Naive B cell (primary cell): ENCODE results near the gene PVR. TPM values are rescaled to one million over a fixed set of nuclear protein-coding genes. Genes with fewer than 3 reads are reported as not detected.

Source experiments
- ATAC-seq, 2 donors: fragments of 150-1000 bp; cut with Tn5 transposase; 2 replicates each; pipeline ENCODE4 v1.10.0; 2021; ENCODE audit warnings: low read depth in 2 of 2, mild to moderate bottlenecking in 2 of 2, moderate library complexity in 2 of 2
- DNase-seq: peaks from one replicate; pipeline ENCODE4 v3.0.0; 2022
- H3K27ac Mint-ChIP-seq, 6 donors: one replicate each; pipeline ENCODE4 v1.8.0; 2020 to 2022; ENCODE audit warnings: mild to moderate bottlenecking in 6 of 6, mixed read lengths in 6 of 6, moderate library complexity in 5 of 6, inconsistent platforms in 2 of 6
- H3K27me3 Mint-ChIP-seq, 3 donors: one replicate each; pipeline ENCODE4 v1.8.0; 2021 to 2022; ENCODE audit warnings: mixed read lengths in 3 of 3, mild to moderate bottlenecking in 1 of 3
- H3K36me3 Mint-ChIP-seq, 2 donors: one replicate each; pipeline ENCODE4 v1.8.0; 2020 to 2022; ENCODE audit warnings: mixed read lengths in 2 of 2, inconsistent platforms in 1 of 2, mild to moderate bottlenecking in 1 of 2
- H3K4me1 Mint-ChIP-seq, 3 donors: one replicate each; pipeline ENCODE4 v1.8.0; 2020 to 2022; ENCODE audit warnings: mixed read lengths in 3 of 3, inconsistent platforms in 1 of 3, mild to moderate bottlenecking in 1 of 3, moderate library complexity in 1 of 3
- H3K4me3 Mint-ChIP-seq, 8 donors: one replicate each; pipeline ENCODE4 v1.8.0; 2020 to 2022; ENCODE audit warnings: mild to moderate bottlenecking in 8 of 8, mixed read lengths in 8 of 8, moderate library complexity in 8 of 8, inconsistent platforms in 2 of 8
- H3K9me3 Mint-ChIP-seq, 7 donors: one replicate each; pipeline ENCODE4 v1.8.0; 2020 to 2022; ENCODE audit warnings: mixed read lengths in 7 of 7, mild to moderate bottlenecking in 5 of 7, inconsistent platforms in 2 of 7, moderate library complexity in 1 of 7
- polyA plus RNA-seq, 6 donors: library from polyadenylated mRNA; unstranded; fragments of 300-500 nt; fragmentation: Illumina TruSeq; gene quantifications; one replicate each; pipeline ENCODE4 v1.2.3, GENCODE V29; 2021; ENCODE audit warnings: low read depth in 6 of 6

Gene PVR
- polyA plus RNA-seq, 6 donors from 2014 or later, result not detected

DNA sequence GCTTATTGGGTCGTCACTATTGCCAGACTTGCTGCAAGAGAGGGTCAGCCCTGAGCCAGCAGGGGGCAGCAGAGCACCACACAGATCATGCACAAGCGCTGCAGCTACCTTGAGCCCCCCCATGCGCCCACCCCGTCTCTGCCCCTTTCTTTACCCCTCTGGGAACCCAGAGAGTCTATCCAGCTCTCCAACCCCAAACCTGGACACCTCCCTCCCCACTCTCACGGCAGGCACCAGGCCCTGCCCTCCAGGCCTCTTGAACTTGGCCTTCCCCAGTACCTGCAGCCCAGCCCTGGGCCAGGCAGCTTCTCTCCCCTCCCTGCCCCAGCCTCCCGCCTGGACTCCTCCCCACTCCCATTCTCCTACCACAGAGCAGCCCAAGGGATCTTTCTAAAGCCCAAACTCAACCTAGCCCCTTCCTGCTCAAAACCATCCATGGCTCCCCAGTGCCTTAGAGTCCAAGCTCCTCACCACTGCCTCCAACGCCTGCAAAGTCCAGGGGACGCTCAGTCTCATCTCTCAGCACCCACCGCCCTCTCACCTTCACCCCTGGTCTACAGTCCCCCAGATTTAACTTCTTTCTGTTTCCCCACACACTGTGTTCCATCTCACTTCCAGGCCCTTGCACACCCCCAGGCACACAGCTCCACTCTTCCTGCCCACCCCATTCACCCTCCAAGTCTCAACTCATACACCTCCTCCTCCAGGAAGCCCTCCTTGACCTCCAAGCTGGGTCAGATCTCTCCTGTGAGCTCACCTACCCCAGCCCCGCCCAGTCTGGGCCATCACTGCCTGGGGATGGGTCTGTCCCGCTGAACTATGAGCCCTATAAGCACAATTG is 45.8 kb downstream of the PVR start:
- ATAC-seq, result peak; percentile 60 to 69
- Mint-ChIP-seq H3K4me3 (no peak overlapping the region), H3K36me3 (no peaks in the 10 kb centered on the region), H3K4me1 (peaks cover 24 to 47% (median 33%) of the 10 kb centered on the region in 3 donors), H3K27ac (peak overlapping the region in 2 of 6 donors; percentile 36 to 86), H3K9me3 (no peaks in the 10 kb centered on the region), H3K27me3 (peaks cover 0 to 26% (median 26%) of the 10 kb centered on the region in 3 donors)
- peak; percentile 69 for DNase-seq

DNA sequence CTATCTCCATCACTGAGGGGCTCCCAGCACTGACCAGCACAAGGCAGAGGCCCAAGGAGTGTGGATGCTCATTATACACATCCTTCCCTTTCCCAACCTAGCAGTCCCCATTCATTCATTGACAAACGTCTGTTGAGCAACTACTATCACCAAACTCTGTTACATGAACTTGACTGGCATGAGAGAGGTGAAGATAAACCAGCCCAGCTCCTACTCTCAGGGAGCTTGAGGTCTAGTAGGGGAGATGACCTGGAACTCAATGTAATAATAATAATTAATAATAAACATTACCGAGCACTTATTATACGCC is 46.4 kb downstream of the PVR start:
- no peak overlapping the region for H3K27ac Mint-ChIP-seq

GRCh38 chr19:44692379-44692721 is 48.6 kb downstream of the PVR start:
- Mint-ChIP-seq H3K27me3 (peaks cover 0 to 23% (median 16%) of the 10 kb centered on the region in 3 donors), H3K36me3 (no peaks in the 10 kb centered on the region), H3K4me3 (peak overlapping the region in 4 of 8 donors; percentile 16 to 47 (median 38)), H3K9me3 (no peaks in the 10 kb centered on the region), H3K27ac (peak overlapping the region in 5 of 6 donors; percentile 3 to 92 (median 85)), H3K4me1 (peaks cover 16 to 32% (median 27%) of the 10 kb centered on the region in 3 donors)
- peak; percentile 4 for DNase-seq
- ATAC-seq, result peak; percentile 14 to 16

More for the DNA sequence above, 46.4 kb downstream of the PVR start:
- no peaks in the 10 kb centered on the region for H3K36me3 Mint-ChIP-seq
- no peak overlapping the region for H3K4me3 Mint-ChIP-seq
- peaks cover 0 to 21% (median 20%) of the 10 kb centered on the region in 3 donors for H3K27me3 Mint-ChIP-seq
- peaks cover 21 to 46% (median 30%) of the 10 kb centered on the region in 3 donors for H3K4me1 Mint-ChIP-seq
- no peak for DNase-seq
- ATAC-seq, result no peak
- H3K9me3 Mint-ChIP-seq, result no peaks in the 10 kb centered on the region

- no peak for ATAC-seq
- H3K9me3 Mint-ChIP-seq, result no peaks in the 10 kb centered on the region
- H3K4me1 Mint-ChIP-seq, result peaks cover 14 to 29% (median 23%) of the 10 kb centered on the region in 3 donors
- no peak for DNase-seq
- peak overlapping the region in 2 of 8 donors; percentile 41 to 77 for H3K4me3 Mint-ChIP-seq
- peaks cover 0 to 29% (median 28%) of the 10 kb centered on the region in 3 donors for H3K27me3 Mint-ChIP-seq
- no peaks in the 10 kb centered on the region for H3K36me3 Mint-ChIP-seq
- peak overlapping the region in 2 of 6 donors; percentile 55 to 76 for H3K27ac Mint-ChIP-seq
Observed at GRCh38 chr19:44694184-44694579, 50.5 kb downstream of the PVR start.

DNA sequence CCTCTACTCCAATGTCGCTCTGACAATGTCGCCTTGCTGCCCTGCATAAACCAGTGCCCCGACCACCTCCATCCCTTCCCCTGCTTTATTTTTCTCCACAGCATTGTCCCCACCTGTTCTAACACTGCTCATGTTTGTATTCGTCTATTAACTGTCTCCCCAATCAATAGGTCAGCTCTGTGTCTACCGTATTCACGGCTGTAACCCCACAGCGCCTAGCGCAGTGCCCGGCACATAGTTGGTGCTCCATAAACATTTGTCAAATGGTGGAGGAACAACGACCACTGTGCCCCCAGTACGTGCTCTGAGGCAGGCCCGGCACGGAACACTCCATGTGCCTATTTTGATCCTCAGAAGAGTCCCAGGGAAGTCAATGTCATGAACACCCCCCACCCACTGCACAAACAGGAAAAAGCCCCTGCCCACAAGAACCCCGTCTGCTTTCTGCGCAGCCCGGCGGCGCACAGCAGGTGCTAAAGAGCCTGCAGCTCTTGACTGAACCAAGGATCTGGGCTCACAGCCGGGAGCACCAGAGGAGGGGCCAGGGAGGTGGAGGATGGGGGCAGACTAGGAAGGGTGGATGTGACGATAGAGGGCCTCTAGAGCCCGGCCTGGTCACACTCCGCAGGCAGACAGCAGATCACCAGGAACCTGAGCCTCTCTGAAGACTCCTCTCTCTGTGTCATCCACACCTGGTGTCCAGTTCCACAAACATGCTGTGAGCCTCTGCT is 53.4 kb downstream of the PVR start:
- Mint-ChIP-seq H3K36me3 (no peaks in the 10 kb centered on the region), H3K4me3 (no peak overlapping the region), H3K9me3 (no peaks in the 10 kb centered on the region), H3K27me3 (peaks cover 0 to 26% (median 23%) of the 10 kb centered on the region in 3 donors), H3K27ac (peak overlapping the region in 1 of 6 donors; percentile 48), H3K4me1 (peaks cover 2 to 14% (median 9%) of the 10 kb centered on the region in 3 donors)
- ATAC-seq (no peak), DNase-seq (no peak)

DNA sequence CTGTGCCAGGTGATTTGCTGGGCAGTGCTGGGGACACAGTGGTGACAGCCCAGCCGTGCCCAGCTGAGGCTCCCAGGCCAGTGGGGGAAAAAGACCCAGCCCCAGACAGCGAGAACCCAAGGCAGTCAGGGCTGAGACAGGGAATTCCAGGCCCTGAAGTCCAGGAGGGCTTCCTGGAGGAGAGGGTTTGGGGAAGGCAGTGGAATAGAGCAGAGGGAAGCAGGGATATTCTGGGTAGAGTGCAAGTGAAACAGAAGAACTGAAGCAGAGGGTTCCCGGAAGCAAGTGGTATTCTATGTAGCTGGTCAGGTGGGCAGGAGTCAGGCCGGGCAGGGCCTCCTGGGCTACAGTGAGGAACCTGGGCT is 53.9 kb downstream of the PVR start:
- Mint-ChIP-seq H3K27me3 (peaks cover 0 to 26% (median 23%) of the 10 kb centered on the region in 3 donors), H3K27ac (no peak overlapping the region)

GRCh38 chr19:44698492-44699201 is 54.9 kb downstream of the PVR start, which contains the start of gene CEACAM16:
Gene CEACAM16, plus strand, starts transcription at chr19:44699151. Its CDS starts 2,306 bp downstream, at chr19:44701457.
- no peaks in the 10 kb centered on the region for H3K9me3 Mint-ChIP-seq
- no peak for ATAC-seq
- DNase-seq, result no peak
- H3K36me3 Mint-ChIP-seq, result no peaks in the 10 kb centered on the region
- H3K27me3 Mint-ChIP-seq, result peaks cover 4 to 26% (median 23%) of the 10 kb centered on the region in 3 donors
- H3K4me1 Mint-ChIP-seq, result peaks cover 0 to 5% (median 0%) of the 10 kb centered on the region in 3 donors
- no peak within 1 kb of the TSS for H3K4me3 Mint-ChIP-seq
- H3K27ac Mint-ChIP-seq, result no peak within 1 kb of the TSS

More for the DNA sequence above, 53.9 kb downstream of the PVR start:
- ATAC-seq, result no peak
- Mint-ChIP-seq H3K36me3 (no peaks in the 10 kb centered on the region), H3K4me1 (peaks cover 0 to 8% (median 3%) of the 10 kb centered on the region in 3 donors), H3K4me3 (no peak overlapping the region), H3K9me3 (no peaks in the 10 kb centered on the region)
- no peak for DNase-seq

DNA sequence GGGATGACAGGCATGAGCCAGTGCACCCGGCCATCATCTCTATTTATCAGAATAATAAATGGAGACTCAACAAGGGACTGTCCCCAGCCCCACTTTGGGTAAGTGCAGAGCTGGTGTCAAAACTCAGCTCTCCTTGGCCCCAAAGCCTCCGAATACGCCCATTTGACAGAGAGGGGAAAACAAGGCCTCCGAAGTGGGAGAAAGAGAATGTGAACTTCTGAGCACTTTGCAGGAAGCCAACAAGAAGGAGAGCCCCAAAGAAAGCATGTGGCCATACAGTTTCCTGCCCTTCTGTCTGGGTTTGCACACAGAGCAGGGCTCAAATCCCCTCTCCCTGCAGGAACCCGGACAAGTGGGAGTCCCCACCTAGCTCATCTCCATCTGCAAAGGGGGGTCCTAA is 56.8 kb downstream of the PVR start:
- Mint-ChIP-seq H3K9me3 (no peaks in the 10 kb centered on the region), H3K4me1 (no peaks in the 10 kb centered on the region), H3K4me3 (no peak overlapping the region), H3K36me3 (no peaks in the 10 kb centered on the region), H3K27me3 (peaks cover 4 to 26% (median 23%) of the 10 kb centered on the region in 3 donors), H3K27ac (no peak overlapping the region)
- ATAC-seq (no peak), DNase-seq (no peak)

- Mint-ChIP-seq H3K4me1 (no peaks in the 10 kb centered on the region), H3K36me3 (no peaks in the 10 kb centered on the region), H3K4me3 (no peak overlapping the region), H3K27ac (no peak overlapping the region), H3K9me3 (no peaks in the 10 kb centered on the region), H3K27me3 (peaks cover 4 to 26% (median 23%) of the 10 kb centered on the region in 3 donors)
- ATAC-seq (no peak), DNase-seq (no peak)
Observed at GRCh38 chr19:44701228-44701627, 57.5 kb downstream of the PVR start.

GRCh38 chr19:44702551-44703176 is 59.0 kb downstream of the PVR start:
- H3K36me3 Mint-ChIP-seq, result no peaks in the 10 kb centered on the region
- no peaks in the 10 kb centered on the region for H3K9me3 Mint-ChIP-seq
- no peak for ATAC-seq
- peaks cover 4 to 14% (median 13%) of the 10 kb centered on the region in 3 donors for H3K27me3 Mint-ChIP-seq
- H3K27ac Mint-ChIP-seq, result no peak overlapping the region
- DNase-seq, result no peak
- H3K4me1 Mint-ChIP-seq, result no peaks in the 10 kb centered on the region
- H3K4me3 Mint-ChIP-seq, result no peak overlapping the region

DNA sequence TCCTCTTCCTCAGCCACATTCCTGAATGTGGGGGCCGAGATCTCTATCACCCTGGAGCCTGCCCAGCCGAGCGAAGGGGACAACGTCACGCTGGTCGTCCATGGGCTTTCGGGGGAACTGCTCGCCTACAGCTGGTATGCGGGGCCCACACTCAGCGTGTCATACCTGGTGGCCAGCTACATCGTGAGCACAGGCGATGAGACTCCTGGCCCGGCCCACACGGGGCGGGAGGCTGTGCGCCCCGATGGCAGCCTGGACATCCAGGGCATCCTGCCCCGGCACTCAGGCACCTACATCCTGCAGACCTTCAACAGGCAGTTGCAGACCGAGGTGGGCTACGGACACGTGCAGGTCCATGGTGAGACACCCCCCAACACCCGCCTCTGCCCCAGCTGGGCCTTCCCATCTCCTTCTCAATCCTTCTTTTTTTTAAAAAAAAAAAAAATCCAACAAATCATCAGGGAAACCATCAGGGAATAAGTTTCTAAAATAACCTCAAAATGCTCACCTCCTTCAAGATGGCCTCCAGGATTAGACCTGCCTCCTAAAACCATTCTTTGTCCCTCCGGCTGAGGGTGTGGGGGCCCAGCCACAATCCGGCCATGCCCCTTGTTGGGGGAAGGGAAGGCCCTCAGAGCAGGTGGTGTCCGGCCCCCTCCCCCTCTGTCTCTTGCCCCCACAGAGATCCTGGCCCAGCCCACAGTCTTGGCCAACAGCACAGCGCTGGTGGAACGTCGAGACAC is 59.8 kb downstream of the PVR start:
- no peak overlapping the region for H3K4me3 Mint-ChIP-seq
- H3K27ac Mint-ChIP-seq, result no peak overlapping the region
- peaks cover 4 to 5% (median 5%) of the 10 kb centered on the region in 3 donors for H3K27me3 Mint-ChIP-seq
- no peaks in the 10 kb centered on the region for H3K4me1 Mint-ChIP-seq
- H3K9me3 Mint-ChIP-seq, result no peaks in the 10 kb centered on the region
- DNase-seq (no peak), ATAC-seq (no peak)
- no peaks in the 10 kb centered on the region for H3K36me3 Mint-ChIP-seq

GRCh38 chr19:44704982-44705381 is 61.3 kb downstream of the PVR start:
- ATAC-seq (no peak), DNase-seq (no peak)
- H3K4me1 Mint-ChIP-seq, result no peaks in the 10 kb centered on the region
- no peak overlapping the region for H3K4me3 Mint-ChIP-seq
- no peaks in the 10 kb centered on the region for H3K9me3 Mint-ChIP-seq
- H3K27ac Mint-ChIP-seq, result no peak overlapping the region
- peaks cover 3 to 4% (median 3%) of the 10 kb centered on the region in 3 donors for H3K27me3 Mint-ChIP-seq
- H3K36me3 Mint-ChIP-seq, result no peaks in the 10 kb centered on the region
